Measurements from ENCODE around the gene PEX19.
A peak's percentile ranks its signal among the peaks of the same experiment; 100 is the strongest.
"Not testable (repeated sequence)": the region's sequence is repeated elsewhere in the genome, so short reads cannot be mapped to it uniquely, and the experiment has no call there.

The PEX19 gene, protein sequence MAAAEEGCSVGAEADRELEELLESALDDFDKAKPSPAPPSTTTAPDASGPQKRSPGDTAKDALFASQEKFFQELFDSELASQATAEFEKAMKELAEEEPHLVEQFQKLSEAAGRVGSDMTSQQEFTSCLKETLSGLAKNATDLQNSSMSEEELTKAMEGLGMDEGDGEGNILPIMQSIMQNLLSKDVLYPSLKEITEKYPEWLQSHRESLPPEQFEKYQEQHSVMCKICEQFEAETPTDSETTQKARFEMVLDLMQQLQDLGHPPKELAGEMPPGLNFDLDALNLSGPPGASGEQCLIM

DNA sequence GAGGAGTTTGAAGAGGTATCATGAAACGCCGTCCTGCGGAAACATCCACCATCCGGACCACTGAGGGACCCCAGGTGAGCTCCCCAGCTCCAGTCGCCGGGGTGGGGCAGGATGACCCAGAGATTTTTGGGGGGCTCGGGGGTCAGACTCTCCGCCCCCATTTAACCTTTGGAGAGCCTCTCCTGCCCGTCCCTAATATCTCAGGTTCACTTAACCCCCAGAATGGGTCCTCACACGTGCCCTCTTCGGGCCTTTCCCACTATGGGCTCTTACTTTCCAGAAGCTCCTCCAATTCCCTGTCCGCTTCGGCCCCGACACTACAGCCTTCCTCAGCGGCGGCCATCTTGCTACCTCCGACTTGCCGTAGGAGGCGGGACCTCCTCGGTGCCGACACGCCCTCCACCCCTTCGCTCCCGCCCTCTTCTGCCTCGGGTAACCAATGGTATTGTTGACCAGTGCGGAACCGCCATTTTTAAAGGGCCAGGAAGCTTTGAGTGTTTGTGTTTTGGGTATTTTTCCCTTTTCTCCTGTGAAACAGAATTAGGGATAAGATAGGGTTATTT lies at the start of gene PEX19:
Gene PEX19 (minus strand): TSS at position 352 of the 563 bp plus-strand sequence. CDS start 9 bp downstream, at position 343.
- peak; percentile 96 for DNase-seq

DNA sequence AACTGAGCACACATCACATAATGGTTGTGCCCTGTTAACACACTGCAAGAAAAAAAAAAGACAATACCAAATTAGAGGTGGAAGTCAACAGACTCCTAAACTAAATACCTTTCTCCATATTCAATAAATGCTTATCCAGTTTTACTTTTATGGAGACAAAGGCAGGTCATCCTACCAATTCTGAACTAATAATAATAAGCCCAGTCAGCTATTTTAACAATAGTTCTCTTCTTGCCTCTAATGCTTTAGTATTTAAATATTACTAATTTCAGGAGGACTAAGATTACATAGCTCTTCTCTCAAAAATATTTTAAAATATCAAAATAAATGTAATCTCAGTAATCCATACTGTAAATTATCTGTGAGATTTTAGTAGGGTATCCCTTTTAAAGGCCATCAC lies 47.6 kb upstream of the PEX19 start:
- DNase-seq, result no peak

DNA sequence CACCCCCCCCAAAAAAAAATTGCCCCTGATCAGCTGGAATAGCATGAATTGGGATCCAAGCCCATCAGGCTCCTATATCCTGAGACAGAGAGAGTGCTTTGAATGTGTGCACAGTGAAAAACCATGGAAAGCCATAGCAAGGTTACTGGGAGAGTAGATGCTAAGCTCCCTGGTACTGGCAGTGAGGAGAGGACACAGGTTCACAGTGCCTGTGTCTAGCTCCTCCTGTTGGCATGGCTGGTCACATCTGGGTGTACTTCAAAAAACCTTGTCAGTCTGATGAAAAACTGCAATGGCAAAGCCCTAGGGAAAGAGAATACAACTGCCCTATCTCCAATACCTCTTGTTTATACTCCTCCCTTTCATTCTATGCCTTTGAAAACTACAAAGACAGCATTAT lies 45.2 kb upstream of the PEX19 start:
- DNase-seq, result no peak

DNA sequence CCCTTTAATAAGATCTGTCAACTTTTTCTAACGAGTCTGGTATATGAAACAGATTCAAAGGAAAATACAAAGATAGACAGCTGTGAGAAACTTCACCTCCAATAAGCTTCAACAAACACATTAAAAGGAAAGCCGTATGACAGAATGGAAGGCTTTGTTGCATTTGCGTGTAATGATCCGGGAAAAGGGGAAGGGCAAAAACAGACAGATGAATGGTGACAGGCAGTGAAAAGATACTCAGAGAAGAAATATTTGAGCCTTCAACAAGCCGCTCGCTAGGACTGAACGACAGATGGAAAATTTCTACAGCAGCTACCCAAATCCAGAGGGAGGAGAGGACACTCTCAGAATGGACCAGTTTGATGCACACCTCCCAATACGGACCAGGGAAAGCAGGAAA lies 43.3 kb upstream of the PEX19 start:
- DNase-seq, result no peak

DNA sequence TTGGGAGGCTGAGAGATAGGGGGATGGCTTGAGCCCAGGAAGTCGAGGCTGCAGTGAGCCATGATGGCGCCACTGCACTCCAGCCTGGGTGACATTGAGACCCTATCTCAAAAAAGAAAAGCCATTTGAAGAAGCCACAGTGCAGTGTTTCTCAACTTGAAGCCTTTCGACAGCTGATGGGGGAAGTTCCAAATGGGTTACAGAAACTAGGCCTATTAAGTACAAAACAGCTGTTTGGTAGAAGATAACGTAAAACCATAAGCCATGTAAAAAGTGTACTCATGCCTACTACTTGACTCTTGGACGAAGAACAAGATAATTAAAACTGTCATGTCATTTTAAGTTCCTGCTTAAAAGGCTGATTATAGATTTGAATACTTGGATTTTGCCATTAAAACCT lies 41.5 kb upstream of the PEX19 start:
- no peak for DNase-seq

DNA sequence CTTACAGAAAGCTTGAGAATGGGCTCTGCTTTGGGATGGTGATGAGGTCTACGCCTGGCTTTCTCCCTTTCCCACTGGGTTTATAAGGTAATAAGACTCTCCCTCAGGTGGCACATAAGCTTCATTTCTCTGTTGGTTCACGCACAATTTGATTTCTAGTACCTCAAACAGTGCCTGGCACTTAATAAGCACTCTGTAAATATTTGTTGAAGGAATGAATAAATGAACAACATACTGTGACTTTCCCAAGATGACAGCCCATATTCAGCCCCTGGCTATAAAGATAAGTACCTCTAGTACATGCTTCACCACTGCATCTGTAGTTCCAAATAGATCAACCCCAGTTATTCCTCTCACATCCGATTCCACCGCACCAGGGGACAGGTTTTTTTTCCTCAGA lies 40.3 kb upstream of the PEX19 start:
- DNase-seq, result no peak

DNA sequence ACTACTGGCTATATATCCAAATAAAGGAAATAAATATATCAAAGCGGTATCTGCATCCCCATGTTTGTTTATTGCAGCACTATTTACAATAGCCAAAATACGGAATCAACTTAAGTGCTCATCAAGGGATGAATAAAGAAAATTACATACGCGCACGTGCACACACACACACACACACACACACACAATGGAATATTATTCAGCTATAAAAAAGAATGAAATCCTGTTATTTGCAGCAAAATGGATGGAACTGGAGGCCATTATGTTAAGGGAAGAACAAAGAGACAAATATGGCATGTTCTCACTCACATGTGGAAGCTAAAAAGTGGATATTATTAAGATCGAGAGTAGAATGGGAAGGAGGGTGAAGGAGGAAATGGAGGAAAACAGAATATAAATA lies 37.9 kb upstream of the PEX19 start:
- DNase-seq, result no peak

DNA sequence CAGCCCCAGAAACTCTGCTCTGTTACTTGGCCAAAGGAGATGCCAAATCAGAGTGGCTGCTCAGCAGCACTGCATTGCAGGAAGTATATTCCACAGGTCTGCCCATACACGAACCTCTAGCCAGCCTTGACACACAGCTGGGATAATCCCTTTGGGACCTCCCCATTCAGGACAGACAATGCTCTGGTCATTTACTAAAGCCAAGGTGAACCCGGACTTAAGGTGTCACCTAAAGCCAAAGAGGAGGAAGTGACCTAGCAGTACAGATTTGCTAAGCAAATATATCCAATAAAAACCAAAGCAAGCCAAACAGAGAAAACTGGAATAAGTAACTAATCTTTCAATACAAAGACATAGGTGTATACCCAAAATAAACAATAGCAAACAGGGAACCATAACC lies 30.4 kb upstream of the PEX19 start:
- DNase-seq, result no peak

DNA sequence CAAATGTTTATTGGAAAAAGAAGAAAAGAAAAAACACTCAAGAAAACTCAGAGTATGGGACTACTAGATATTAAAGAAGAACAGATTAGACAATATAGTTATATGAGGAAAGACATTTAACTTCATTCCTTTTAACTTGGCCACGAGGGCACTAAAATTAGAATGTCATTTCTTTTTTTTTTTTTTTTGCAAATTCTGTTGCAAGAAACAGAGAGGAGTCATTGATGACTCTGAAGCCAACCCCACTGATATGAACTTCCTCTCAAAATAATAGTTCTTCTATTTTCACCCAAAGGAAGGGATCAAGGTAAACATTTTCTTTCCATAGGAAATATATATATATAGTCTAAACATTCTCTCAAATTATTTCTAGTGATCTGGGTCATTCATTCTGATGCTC lies 24.6 kb upstream of the PEX19 start:
- no peak for DNase-seq

DNA sequence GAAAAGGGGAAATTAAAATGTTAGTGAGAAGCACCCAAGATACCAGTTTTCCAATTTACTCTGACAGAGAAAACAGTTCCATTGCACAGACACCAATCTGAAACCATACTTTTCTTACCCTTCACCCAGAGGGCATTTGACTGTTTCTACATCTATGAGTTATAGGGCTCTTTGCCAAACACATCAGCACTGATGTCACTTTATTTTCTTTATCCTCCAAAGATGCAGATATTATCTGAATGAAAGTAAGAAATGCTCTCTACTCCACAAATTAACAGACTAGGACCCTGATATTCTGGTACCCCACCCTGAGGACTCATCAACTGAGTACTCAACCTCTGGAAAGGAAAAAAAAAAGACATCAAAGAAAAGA lies 24.2 kb upstream of the PEX19 start:
- DNase-seq, result no peak

DNA sequence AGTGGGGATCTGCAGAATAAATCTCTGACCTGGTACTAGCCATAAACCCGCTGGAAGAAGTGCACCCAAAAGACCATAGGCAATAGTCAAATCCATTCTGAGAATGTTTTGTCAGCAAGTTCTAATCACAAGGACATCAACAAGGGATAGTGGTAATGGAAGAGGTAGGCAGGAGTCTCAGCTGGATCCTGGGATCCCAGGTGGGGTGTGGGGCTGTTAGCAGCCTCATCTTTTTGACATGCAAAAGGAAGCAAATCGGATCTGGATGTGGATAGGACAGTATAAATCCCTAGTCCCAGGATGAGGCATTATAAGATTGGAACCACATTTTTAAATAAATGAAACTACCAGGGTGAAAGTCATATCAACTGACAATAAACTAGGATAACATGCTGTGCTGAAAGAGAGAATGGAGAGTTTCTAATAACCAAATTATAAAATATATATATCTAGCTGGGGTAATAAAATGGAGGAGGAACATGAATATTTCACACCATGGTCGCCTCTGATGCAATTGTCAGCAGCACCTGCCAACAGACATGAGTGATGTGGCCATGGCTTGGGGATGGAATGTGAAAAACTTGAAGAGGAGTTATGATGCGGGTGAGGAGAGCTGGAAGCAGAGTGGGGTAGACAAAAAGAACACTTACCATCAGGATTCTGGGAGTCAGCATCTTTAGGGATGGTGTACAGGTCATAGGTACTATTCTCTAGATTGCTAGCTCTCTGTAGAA lies 23.7 kb upstream of the PEX19 start:
- DNase-seq, result no peak

DNA sequence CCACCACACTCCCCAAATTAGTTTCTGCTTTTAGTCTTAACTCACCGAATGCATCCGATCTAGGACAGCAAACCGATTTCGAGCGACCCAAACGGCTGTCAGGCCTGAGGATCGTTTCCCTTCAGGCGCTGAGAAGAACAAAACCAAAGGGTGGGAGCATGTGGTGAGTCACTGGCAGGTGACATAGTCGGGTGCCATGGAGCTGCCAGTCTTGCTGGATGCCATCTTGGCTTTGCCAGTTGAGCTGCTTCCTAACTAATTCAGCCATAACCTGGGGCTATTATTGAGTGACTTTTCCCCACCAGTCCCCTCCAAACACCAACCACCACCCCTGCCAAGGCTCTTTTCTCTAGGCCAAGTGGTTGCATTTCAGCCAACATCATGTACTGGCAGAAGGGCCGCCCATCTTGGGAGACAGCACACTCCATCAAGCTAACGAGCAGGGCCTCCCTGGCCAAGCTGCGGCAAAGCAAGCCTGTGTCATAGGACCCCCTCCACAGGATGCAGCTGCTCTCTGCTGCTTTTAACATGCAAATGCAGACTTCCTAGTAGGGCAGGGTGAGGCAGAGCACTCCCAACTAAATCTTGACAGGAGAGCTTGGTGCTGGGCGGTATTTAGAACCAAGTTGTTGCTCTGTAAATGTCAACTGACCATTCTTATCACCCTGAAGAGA lies 22.3 kb upstream of the PEX19 start:
- DNase-seq, result no peak

DNA sequence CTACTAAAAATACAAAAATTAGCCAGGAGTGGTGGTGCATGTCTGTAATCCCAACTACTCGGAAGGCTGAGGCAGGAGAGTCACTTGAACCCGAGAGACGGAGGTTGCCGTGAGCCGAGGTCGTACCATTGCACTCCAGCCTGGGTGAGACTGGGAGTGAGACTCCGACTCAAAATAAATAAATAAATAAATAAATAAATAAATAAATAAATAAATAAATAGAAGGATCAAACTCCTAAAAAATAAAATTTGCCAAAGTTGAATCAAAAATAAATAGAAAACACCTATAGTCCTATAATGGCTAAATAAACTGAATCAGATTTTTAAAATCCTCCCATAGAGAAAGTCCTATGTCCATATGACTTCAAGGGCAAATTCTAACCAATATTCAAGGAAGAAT lies 15.2 kb upstream of the PEX19 start:
- DNase-seq, result no peak

DNA sequence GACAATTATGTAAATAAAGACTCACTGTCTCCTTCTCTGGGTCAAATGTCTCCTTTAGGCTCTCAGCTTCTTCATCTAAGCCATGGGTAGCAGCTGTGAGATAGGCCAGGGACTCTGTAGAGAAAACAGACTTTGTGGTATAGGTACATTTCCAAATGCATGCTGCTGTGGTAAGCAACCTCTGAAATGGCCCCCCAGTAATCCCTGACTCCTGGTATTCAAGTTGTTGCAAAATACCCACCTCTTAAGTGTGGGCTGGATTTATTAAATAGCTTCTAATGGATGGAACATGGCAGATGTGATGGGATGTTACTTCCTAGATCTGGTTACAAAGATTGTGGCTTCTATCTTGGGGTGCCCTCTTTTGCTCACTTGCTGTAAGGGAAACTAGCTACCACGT lies 11.1 kb upstream of the PEX19 start:
- no peak for DNase-seq

DNA sequence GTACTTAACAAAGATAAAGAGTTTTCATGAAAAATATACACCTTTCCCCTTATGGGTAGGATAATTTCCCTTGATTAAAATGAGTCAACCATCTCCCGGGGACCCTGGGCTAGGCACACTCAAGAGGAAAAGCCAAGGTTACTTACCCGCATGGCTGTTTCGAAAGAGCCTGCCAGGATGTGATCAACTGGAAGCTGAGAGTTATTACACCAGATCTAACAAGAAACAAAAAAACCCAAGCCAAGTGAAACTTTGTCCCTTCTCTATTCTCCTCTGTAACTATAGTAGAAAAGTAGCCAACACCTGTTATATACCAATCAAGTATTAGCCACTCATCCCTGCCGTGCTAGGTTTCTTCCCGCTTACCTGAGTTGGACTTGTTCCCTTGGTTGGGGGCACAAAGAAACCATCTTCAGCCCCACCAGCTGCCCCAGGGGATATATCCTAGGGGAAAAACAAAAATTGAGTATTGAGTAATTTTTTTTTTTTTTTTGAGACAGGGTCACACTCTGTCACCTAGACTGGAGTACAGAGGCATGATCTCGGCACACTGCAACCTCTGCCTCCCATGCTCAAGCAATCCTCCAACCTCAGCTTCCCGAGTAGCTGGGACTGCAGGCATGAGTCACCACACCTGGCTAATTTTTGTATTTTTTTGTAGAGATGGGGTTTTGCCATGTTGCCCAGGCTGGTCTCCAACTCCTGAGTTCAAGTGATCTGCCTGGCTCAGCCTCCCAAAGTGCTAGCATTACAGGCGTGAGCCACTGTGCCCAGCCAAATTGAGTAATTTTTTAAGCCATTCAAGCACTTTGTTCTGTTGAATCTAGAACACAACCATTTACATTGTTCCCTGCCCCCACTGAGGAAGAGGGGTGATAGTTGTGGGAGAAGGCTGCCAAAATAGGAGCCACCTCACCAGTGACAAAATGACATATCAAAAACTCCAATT lies 8.4 kb upstream of the PEX19 start:
- no peak for DNase-seq

DNA sequence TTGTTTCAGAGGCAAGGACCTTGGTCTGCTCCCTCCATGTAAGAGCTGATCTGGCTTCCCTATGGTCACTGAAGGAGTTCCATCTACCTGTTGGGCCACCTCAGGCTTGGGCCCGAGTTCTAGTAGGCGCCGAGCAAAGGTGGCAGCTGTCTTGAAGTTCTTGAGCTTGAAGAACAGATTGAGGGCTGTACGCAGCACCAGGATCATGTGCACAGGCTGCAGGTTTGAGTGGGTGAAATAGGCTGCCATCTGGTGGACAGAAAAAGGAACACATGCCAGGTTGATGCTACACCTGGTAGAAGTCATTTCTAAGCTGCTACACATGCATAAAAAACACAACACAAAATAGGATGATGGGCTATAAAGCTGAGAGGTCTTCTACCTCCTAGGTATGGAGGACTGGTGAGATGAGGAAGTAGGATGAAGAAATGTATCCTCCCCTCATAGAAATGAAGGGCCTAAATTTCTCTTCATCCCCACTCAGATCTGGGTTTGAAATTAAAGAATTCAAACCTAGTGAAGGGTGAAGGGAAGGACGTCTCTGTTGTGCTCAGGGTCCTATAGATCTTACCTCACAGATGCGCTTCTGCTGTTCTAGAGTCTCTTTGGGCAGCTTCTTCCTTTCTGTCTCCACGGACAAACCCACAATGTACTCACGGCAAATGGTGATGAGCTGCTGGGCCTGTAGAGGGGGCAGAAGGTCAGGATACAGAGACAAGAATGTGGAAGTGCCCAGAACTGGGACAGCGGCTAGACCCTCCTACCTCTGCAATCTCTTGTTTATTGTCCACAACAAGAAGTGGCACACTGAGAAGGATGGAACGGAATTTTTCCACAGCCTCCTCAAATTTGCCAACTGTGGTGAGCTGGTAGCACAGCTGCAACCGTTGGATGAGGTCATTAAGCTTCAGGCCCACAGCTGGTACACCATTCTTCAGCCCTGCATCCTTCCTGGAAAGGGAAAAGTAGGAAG lies 6.6 kb upstream of the PEX19 start:
- DNase-seq, result peak; percentile 76

DNA sequence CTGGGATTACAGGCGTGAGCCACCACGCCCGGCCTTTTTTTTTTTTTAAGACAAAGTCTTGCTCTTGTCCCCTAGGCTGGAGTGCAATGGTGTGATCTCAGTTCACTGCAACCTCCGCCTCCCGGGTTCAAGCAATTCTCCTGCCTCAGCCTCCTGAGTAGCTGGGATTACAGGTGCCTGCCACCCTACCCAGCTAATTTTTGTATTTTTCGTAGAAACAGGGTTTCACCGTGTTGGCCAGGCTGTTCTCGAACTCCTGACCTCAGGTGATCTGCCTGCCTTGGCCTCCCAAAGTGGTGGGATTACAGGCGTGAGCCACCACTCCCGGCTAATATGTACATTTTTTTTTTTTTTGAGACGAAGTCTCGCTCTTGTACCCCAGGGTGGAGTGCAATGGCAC lies 2.8 kb upstream of the PEX19 start:
- DNase-seq, result not testable (repeated sequence)

DNA sequence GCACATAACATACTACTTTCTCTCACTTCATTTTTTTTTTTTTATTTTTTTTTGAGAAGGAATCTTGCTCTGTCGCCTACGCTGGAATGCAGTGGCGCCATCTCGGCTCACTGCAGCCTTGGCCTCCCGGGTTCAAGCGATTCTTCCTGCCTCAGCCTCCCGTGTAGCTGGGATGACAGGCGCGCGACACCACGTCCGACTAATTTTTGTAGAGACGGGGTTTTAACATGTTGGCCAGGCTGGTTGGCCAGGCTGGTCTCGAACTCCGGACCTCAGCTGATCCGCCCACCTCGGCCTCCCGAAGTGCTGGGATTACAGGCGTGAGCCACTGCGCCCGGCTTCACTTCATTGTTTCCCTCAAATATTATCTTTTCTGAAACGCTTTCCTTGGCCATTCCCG lies 573 bp upstream of the PEX19 start:
- DNase-seq, result no peak

DNA sequence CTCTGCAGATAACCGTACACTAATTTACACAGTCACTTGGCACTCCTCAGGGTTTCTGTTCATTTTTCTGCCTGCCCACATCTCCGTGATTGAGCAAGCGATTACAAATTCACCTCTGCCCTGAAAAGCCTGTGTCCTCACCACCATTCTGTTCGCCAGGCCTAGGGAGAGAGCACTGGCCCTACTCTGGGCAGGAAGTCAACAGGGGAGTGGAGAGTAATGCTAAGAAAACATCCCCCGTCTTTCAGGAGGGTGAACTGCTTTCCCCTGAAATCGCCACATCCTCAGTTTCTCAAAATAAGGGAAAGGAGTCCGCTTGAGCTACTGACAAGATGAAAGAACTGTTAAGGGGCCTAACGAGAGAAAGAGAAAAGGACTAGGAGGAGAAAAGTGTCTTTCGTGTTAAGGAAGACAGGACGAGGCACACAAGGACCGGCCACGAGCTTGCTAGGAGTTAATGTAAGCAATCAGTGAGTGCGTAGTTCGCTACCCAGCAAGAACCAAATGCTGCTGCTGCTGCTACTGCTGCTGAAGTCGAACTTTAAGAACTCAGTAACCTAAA lies 632 bp downstream of the PEX19 start:
- DNase-seq, result peak; percentile 30

DNA sequence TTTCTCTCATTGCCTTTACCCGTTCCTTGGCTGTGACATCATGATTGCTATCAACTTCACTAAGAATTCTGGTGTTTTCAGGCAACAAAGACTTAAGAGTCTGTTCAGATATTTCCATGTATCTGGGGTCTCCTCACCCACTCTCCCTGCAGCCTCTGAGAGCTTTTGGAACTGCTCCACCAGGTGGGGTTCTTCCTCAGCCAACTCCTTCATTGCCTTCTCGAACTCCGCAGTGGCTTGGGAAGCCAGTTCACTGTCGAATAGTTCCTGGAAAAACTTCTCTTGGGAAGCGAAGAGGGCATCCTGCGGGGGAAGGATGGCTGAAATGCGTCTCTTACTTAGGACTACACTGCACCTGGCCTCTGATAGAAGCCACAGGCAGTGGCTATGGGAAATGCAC lies 2.1 kb downstream of the PEX19 start:
- no peak for DNase-seq

DNA sequence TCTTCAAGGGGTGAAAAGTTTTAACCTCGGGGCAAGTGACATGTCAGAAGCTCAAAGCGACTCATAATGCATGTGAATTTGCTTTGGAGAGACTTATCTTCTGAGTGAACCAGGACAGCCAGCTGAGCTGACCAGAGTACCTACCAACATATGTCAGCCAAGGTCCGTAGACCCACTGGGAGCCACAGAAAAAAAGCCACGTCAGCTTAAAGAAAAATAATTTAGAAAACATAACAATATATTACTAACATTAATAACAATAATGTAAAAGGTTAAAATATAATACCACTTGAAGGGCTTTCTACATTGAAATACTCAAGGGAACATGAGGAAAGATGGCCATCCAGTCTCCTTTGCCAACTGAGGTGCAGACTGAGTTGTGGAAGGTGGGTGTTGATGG lies 6.9 kb downstream of the PEX19 start:
- DNase-seq, result no peak

All from activated CD4-positive, alpha-beta T cell treated with anti-CD3 and anti-CD28 coated beads, Interleukin-2, Interleukin-6, amounts not matched to agents 100 ng/mL and 50 ng/mL, durations not matched to agents 16 hours and 8 hours (primary cell).